Pancreas (tissue), 10 donors: ENCODE measurements around the gene PROKR1. TPM values are rescaled to one million over a fixed set of nuclear protein-coding genes. Genes with fewer than 3 reads are reported as not detected.

Experiments used
- ATAC-seq, 4 donors: fragments of 200-7000 bp; cut with Tn5 transposase; one replicate each; pipeline versions ENCODE4 v1.8.0 to v1.9.1; 2020; ENCODE audit warnings: mild to moderate bottlenecking in 4 of 4, moderate library complexity in 4 of 4
- DNase-seq, 6 donors: peaks; one replicate each; pipeline ENCODE4 v3.0.0-alpha.2; 2020
- FAIRE-seq: peaks from 2 replicates; lab custom pipeline; 2012; peaks lifted over from hg19 to GRCh38; lab: Jason Lieb, UNC
- H3K27ac ChIP-seq, 4 donors: fragments of 200-600 bp; sonication (generic); 1 replicate in 3 of 4; 2 replicates in 1 of 4; pipeline versions ENCODE4 v1.5.0 to v1.8.0; 2020
- H3K27me3 ChIP-seq, 4 donors: fragments of 200-600 bp; one replicate each; pipeline ENCODE4 v1.8.0; 2021
- H3K36me3 ChIP-seq, 3 donors: fragments of 200-600 bp; sonication (generic) in 1 of 3; one replicate each; pipeline versions ENCODE4 v1.5.0 to v1.8.0; 2020 to 2021
- H3K4me1 ChIP-seq, 3 donors: fragments of 200-600 bp; one replicate each; pipeline ENCODE4 v1.8.0; 2021
- H3K4me3 ChIP-seq, 4 donors: fragments of 200-600 bp; sonication (generic) in 2 of 4; one replicate each; pipeline versions ENCODE4 v1.5.0 to v1.8.0; 2020 to 2021
- H3K9me3 ChIP-seq, 4 donors: fragments of 200-600 bp; one replicate each; pipeline ENCODE4 v1.8.0; 2021
- WGBS, 2 donors: extraction: QIAGEN DNeasy Blood & Tissue Kit; methylation state at CpG; one replicate each; pipeline ENCODE4 v1.1.7; 2013; 5-methylcytosine and 5-hydroxymethylcytosine counted together
- intact Hi-C, 3 donors: fragments of 100-400 bp; cut with DNase I; formaldehyde crosslinking; loops; one replicate each; pipeline versions ENCODE4 v1.11.1 to v1.14.2; 2022
- polyA plus RNA-seq, 2 donors: library from polyadenylated mRNA; stranded (reverse); fragments of 200-250 nt; gene quantifications; one replicate each; pipeline ENCODE4 v1.2.3, GENCODE V29; 2013
- total RNA-seq, 6 donors: library from RNA; stranded (reverse); fragmentation: NEBNext Ultra II Directional in 4 of 6; extraction: Animal tissue kit (Norgen Biotek cat#: 25700) in 4 of 6; gene quantifications; one replicate each; pipeline versions ENCODE4 v1.2.1 to v1.2.4, GENCODE V29; 2021 to 2023
- TF ChIP-seq, protein P1 (sequence below), 4 donors: fragments of 200-600 bp; sonication (generic) in 3 of 4; IDR thresholded peaks; one replicate each; pipeline versions ENCODE4 v1.5.0 to v1.8.0; 2021; ENCODE audit warnings: antibody characterized with exemption in 4 of 4
- donor health status: healthy with polysubstance abuse.
- donor health status: DM: no; HTN: no; CAD: no; lungs with moderate emphysema.
- donor health status: DM: no; HTN: no; CAD: no.
- donor health status: control.
- donor health status: control.
- donor health status: Bipolar disorder and iron deficiency.
- donor health status: DM: yes; HTN: yes; CAD: no.
- donor health status: DM: no; HTN: no; CAD: no.
- donor health status: DM: no; HTN: no; CAD: no.
- donor health status: DM: yes; HTN: yes; CAD: no.

PROKR1 gene
- total and polyA plus RNA-seq, 8 donors = 0.02 to 0.04 TPM; not detected in 6

DNA sequence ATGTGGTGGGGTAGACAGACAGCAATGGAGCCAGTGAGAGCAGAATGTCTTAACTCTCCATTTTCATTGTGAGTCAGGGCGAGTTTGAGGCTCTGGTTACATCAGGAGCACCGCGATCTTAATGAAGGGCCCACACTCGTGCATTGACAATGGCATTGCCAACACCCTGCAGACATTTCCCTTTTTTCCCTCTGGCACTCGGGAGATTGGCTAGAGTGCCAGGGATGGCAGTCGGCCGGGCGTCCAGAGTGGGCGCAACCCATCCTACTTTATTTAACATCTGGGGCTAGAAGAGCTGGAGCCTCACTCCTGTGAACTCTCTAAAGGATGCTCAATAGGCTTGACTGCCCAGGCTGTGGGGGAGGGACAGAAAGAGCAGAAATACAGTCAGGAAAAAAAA, 9.7 kb downstream of the PROKR1 start:
- TF ChIP-seq, protein P1, sequence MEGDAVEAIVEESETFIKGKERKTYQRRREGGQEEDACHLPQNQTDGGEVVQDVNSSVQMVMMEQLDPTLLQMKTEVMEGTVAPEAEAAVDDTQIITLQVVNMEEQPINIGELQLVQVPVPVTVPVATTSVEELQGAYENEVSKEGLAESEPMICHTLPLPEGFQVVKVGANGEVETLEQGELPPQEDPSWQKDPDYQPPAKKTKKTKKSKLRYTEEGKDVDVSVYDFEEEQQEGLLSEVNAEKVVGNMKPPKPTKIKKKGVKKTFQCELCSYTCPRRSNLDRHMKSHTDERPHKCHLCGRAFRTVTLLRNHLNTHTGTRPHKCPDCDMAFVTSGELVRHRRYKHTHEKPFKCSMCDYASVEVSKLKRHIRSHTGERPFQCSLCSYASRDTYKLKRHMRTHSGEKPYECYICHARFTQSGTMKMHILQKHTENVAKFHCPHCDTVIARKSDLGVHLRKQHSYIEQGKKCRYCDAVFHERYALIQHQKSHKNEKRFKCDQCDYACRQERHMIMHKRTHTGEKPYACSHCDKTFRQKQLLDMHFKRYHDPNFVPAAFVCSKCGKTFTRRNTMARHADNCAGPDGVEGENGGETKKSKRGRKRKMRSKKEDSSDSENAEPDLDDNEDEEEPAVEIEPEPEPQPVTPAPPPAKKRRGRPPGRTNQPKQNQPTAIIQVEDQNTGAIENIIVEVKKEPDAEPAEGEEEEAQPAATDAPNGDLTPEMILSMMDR (IDR thresholded peaks at IDR 0.05) = no peak
- intact Hi-C loops = no loop called here
- Histone ChIP-seq H3K4me3 (no peak overlapping the region), H3K36me3 (no peaks in the 10 kb centered on the region), H3K4me1 (no peaks in the 10 kb centered on the region), H3K9me3 (no peaks in the 10 kb centered on the region), H3K27me3 (no peaks in the 10 kb centered on the region), H3K27ac (no peak overlapping the region)
- FAIRE-seq = no peak
- no peak for ATAC-seq
- 73 to 78% methylated on average over 9 of the region's 9 CpGs for WGBS, 2 donors
- DNase-seq = no peak

DNA sequence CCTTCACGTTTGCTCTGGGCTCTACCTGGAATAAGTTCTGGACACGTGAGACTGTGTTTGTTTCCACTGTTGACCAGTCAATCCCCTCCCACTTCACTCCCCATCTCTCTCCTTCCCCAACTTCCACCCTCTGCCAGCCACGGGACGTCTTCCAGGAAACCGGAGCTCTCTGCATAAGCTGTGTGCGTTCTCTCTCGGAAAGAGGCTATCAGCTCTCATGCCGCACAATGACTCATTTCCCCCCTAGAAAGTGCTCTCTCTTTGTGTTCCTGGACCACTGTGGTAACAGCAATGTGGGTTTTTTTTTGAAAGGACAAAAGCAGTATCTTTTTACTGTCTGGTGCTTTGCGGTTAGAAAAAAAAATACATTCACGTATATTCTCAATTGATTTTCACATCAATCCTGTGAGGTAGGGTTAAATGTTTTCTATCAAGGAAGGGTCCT, 10.2 kb downstream of the PROKR1 start:
- no peak overlapping the region for H3K4me3 ChIP-seq
- FAIRE-seq = no peak
- peak in 3 of 4 donors; percentile 23 to 73 (median 44) for ATAC-seq
- H3K27me3 ChIP-seq = no peaks in the 10 kb centered on the region
- intact Hi-C loops = no loop called here
- WGBS, 2 donors = 11% methylated on average over 10 of the region's 10 CpGs
- no peaks in the 10 kb centered on the region for H3K9me3 ChIP-seq
- H3K36me3 ChIP-seq = no peaks in the 10 kb centered on the region
- no peak for DNase-seq
- no peak overlapping the region for H3K27ac ChIP-seq
- TF ChIP-seq, protein P1 (IDR thresholded peaks at IDR 0.05) = no peak
- H3K4me1 ChIP-seq = no peaks in the 10 kb centered on the region

DNA sequence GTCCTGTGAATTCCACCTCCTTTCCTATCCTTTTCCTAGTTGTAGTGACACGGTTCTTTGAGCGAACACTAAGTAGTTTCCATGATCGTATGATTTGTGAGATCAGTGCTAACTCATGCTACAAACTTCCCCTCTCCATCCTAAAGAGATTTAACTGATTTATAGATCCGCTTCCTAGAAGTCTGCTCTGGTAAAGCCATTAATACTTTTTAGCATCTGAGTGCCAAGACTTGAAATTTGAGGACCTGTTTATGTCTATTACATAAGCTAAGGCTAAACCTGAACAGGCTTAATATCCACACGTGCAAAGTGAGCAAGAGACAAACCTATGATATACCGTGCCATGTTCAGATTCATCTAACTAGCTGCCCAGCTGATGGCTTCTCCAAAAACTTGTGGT, 14.9 kb downstream of the PROKR1 start:
- no peak overlapping the region for H3K27ac ChIP-seq
- no peaks in the 10 kb centered on the region for H3K4me1 ChIP-seq
- no peak for ATAC-seq
- FAIRE-seq = no peak
- TF ChIP-seq, protein P1 (IDR thresholded peaks at IDR 0.05) = no peak
- no peaks in the 10 kb centered on the region for H3K27me3 ChIP-seq
- intact Hi-C loops = no loop called here
- H3K9me3 ChIP-seq = no peaks in the 10 kb centered on the region
- 69 to 78% methylated on average over 6 of the region's 6 CpGs for WGBS, 2 donors
- H3K4me3 ChIP-seq = no peak overlapping the region
- H3K36me3 ChIP-seq = no peaks in the 10 kb centered on the region
- DNase-seq = no peak

DNA sequence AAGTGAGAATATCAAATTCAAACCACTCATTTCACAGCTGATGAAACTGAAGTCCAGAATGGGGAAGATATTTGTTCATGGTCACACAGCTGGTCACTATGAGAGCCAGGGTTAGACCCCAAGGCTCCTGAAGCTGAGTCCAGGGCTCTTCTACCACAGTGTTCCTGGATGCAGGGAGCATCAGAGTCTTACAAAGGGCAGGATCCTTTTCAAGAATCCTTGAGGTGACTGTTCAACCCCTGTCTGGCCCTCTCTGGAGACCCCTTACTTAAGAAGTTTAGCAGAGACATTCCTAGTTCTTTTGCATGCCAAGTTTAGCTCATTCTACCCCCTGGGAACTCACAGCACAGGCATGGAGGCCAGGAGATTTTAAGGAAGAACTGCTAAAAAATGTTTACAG, 15.7 kb downstream of the PROKR1 start:
- H3K4me1 ChIP-seq = no peaks in the 10 kb centered on the region
- intact Hi-C loops = no loop called here
- FAIRE-seq = no peak
- H3K36me3 ChIP-seq = no peaks in the 10 kb centered on the region
- TF ChIP-seq, protein P1 (IDR thresholded peaks at IDR 0.05) = no peak
- no peak for ATAC-seq
- no peak overlapping the region for H3K4me3 ChIP-seq
- H3K27ac ChIP-seq = no peak overlapping the region
- no peaks in the 10 kb centered on the region for H3K9me3 ChIP-seq
- no peak for DNase-seq
- no peaks in the 10 kb centered on the region for H3K27me3 ChIP-seq

DNA sequence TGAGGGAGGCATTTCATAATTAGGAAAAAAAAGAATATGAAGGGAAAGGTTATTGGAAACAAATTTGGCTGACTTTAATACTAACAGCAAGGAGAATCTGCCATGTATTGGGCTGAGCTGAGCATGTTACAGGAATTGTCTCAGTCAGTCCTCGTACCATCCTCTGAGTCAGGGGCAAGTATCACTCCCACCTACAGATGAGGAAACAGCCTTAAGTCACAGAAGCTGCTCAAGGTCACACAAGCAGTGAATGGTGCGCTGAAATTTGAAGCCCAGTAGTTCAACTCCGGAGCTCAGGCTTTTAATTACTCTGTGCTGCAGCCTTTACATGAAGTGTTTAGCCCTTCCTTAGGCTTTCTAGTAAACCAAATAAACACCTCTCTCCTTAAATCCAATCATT, 17.3 kb downstream of the PROKR1 start:
- peaks cover 0 to under 1% (median 0%) of the 10 kb centered on the region in 4 donors for H3K27me3 ChIP-seq
- 57 to 65% methylated on average over 3 of the region's 3 CpGs for WGBS, 2 donors
- H3K9me3 ChIP-seq = no peaks in the 10 kb centered on the region
- intact Hi-C loops = no loop called here
- H3K27ac ChIP-seq = no peak overlapping the region
- no peak for ATAC-seq
- no peak overlapping the region for H3K4me3 ChIP-seq
- H3K36me3 ChIP-seq = no peaks in the 10 kb centered on the region
- no peak for DNase-seq
- no peaks in the 10 kb centered on the region for H3K4me1 ChIP-seq
- FAIRE-seq = no peak
- TF ChIP-seq, protein P1 (IDR thresholded peaks at IDR 0.05) = no peak
